Measurements from ENCODE around the gene COL25A1.

Gene COL25A1

DNA sequence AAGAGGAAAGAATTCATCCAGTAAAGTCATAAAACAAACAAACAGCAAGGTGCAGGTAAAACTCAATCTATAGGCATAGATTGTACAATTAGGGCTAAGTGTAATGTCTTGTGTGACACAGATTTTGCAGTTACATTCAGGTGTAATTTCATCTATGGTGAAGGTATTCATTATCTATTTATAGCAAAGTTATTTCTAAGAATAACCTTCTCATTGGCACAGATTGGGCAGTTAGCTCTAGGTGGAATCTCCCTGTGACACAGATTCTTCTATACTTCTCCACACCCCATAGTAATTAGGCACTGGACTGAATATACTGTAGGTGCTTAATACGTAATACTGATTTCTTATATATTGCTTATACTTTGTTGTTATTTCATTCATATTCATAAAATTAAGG, 66.8 kb downstream of the COL25A1 start:
- H3K4me3 ChIP-seq (ENCODE audit: low read length), result no peak overlapping the region
- H3K4me1 ChIP-seq (ENCODE audit: control insufficient read depth, low read depth, low read length), result no peaks in the 10 kb centered on the region
- no peaks in the 10 kb centered on the region for H3K27me3 ChIP-seq (ENCODE audit: control insufficient read depth, insufficient read depth, low read length)
- no peak overlapping the region for H3K27ac ChIP-seq (ENCODE audit: low read length)
- H3K9ac ChIP-seq (ENCODE audit: low read length), result no peak overlapping the region
- H3K36me3 ChIP-seq (ENCODE audit: control insufficient read depth, low read depth, low read length), result no peaks in the 10 kb centered on the region
- H3K9me3 ChIP-seq (ENCODE audit: control insufficient read depth, low read depth, low read length), result no peaks in the 10 kb centered on the region

GRCh38 chr4:109234596-109234995, 67.9 kb downstream of the COL25A1 start:
- Histone ChIP-seq H3K9me3 (ENCODE audit: control insufficient read depth, low read depth, low read length) (no peaks in the 10 kb centered on the region), H3K4me1 (ENCODE audit: control insufficient read depth, low read depth, low read length) (no peaks in the 10 kb centered on the region), H3K27ac (ENCODE audit: low read length) (no peak overlapping the region), H3K4me3 (ENCODE audit: low read length) (no peak overlapping the region), H3K27me3 (ENCODE audit: control insufficient read depth, insufficient read depth, low read length) (no peaks in the 10 kb centered on the region), H3K9ac (ENCODE audit: low read length) (no peak overlapping the region), H3K36me3 (ENCODE audit: control insufficient read depth, low read depth, low read length) (no peaks in the 10 kb centered on the region)

GRCh38 chr4:109233570-109233969, 68.9 kb downstream of the COL25A1 start:
- H3K9me3 ChIP-seq (ENCODE audit: control insufficient read depth, low read depth, low read length), result no peaks in the 10 kb centered on the region
- H3K4me3 ChIP-seq (ENCODE audit: low read length), result no peak overlapping the region
- no peaks in the 10 kb centered on the region for H3K4me1 ChIP-seq (ENCODE audit: control insufficient read depth, low read depth, low read length)
- no peaks in the 10 kb centered on the region for H3K27me3 ChIP-seq (ENCODE audit: control insufficient read depth, insufficient read depth, low read length)
- no peak overlapping the region for H3K9ac ChIP-seq (ENCODE audit: low read length)
- H3K27ac ChIP-seq (ENCODE audit: low read length), result no peak overlapping the region
- no peaks in the 10 kb centered on the region for H3K36me3 ChIP-seq (ENCODE audit: control insufficient read depth, low read depth, low read length)

DNA sequence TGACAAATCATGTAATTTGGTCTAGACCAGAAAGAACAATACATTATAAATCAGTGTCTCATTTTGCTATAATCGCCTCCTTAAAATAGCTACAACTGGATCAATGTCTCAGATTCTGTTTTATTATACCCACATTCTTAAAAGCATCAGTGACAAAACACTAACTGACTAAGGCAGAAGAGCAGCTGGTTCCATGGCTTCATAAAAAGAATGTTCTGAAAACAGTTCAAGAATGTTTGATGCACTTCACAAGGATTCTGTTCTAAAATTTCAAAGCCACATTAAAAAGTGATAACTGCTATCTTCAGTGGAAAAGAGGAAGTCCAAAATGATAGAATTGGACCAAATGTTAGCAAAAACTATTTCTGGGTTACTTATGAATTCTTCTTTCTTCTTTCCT, 69.8 kb downstream of the COL25A1 start:
- no peaks in the 10 kb centered on the region for H3K36me3 ChIP-seq (ENCODE audit: control insufficient read depth, low read depth, low read length)
- H3K27ac ChIP-seq (ENCODE audit: low read length), result no peak overlapping the region
- H3K9ac ChIP-seq (ENCODE audit: low read length), result no peak overlapping the region
- H3K27me3 ChIP-seq (ENCODE audit: control insufficient read depth, insufficient read depth, low read length), result no peaks in the 10 kb centered on the region
- no peaks in the 10 kb centered on the region for H3K4me1 ChIP-seq (ENCODE audit: control insufficient read depth, low read depth, low read length)
- H3K9me3 ChIP-seq (ENCODE audit: control insufficient read depth, low read depth, low read length), result no peaks in the 10 kb centered on the region
- no peak overlapping the region for H3K4me3 ChIP-seq (ENCODE audit: low read length)

DNA sequence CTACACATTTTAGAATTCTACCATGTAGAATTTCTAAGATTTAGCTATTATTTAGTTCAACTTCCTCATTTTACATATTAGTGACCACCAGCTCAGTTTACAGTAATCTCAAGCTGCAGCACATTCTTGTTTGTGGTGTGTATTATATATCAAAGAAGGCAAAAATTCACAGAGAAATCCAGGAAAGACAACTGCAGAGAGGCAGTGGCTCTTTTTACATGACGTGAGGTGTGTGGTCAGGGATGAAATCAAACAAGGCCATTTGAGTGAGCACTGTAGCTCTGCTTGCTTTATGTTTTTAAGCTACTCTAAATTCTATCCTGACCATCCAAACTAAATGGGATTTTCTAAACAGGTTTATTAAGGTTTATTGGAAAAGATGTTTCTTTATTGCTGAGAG, 71.1 kb downstream of the COL25A1 start:
- Histone ChIP-seq H3K4me3 (ENCODE audit: low read length) (no peak overlapping the region), H3K4me1 (ENCODE audit: control insufficient read depth, low read depth, low read length) (no peaks in the 10 kb centered on the region), H3K27ac (ENCODE audit: low read length) (no peak overlapping the region), H3K9ac (ENCODE audit: low read length) (no peak overlapping the region), H3K27me3 (ENCODE audit: control insufficient read depth, insufficient read depth, low read length) (no peaks in the 10 kb centered on the region), H3K9me3 (ENCODE audit: control insufficient read depth, low read depth, low read length) (no peaks in the 10 kb centered on the region), H3K36me3 (ENCODE audit: control insufficient read depth, low read depth, low read length) (no peaks in the 10 kb centered on the region)

GRCh38 chr4:109229028-109229427, 73.4 kb downstream of the COL25A1 start:
- Histone ChIP-seq H3K4me3 (ENCODE audit: low read length) (no peak overlapping the region), H3K27me3 (ENCODE audit: control insufficient read depth, insufficient read depth, low read length) (no peaks in the 10 kb centered on the region), H3K36me3 (ENCODE audit: control insufficient read depth, low read depth, low read length) (no peaks in the 10 kb centered on the region), H3K9me3 (ENCODE audit: control insufficient read depth, low read depth, low read length) (no peaks in the 10 kb centered on the region), H3K4me1 (ENCODE audit: control insufficient read depth, low read depth, low read length) (no peaks in the 10 kb centered on the region), H3K27ac (ENCODE audit: low read length) (no peak overlapping the region), H3K9ac (ENCODE audit: low read length) (no peak overlapping the region)

GRCh38 chr4:109218288-109218687, 84.2 kb downstream of the COL25A1 start:
- Histone ChIP-seq H3K36me3 (ENCODE audit: control insufficient read depth, low read depth, low read length) (no peaks in the 10 kb centered on the region), H3K4me3 (ENCODE audit: low read length) (no peak overlapping the region), H3K4me1 (ENCODE audit: control insufficient read depth, low read depth, low read length) (no peaks in the 10 kb centered on the region), H3K9me3 (ENCODE audit: control insufficient read depth, low read depth, low read length) (no peaks in the 10 kb centered on the region), H3K27me3 (ENCODE audit: control insufficient read depth, insufficient read depth, low read length) (no peaks in the 10 kb centered on the region), H3K9ac (ENCODE audit: low read length) (no peak overlapping the region), H3K27ac (ENCODE audit: low read length) (no peak overlapping the region)

DNA sequence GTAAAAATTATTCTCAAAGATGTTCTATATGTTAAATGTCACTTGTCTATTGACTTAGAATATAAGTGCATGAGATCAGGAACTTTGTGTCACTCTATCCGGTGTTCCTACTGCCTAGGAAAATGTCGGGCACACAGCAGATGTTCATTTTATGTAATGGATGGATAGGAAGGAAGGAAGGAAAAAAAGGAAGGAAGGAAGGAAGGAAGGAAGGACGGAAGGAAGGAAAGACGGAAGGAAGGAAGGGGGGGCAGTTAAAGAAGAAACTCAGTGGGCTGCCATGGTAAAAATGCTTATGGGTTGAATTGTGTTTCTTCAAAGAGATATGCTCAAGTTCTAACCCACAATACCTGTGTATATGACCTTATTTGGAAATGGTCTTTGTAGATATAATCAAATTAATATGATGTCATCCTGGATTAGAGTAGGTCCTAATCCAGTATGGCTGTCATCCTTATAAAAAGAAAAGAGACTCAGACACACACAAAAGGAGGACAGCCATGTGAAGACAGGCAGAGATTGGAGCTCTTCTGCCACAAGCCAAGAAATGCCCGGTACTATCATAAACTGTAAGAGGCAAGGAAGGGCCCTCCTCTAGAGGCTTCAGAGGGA, 86.3 kb downstream of the COL25A1 start:
- Histone ChIP-seq H3K4me1 (ENCODE audit: control insufficient read depth, low read depth, low read length) (no peaks in the 10 kb centered on the region), H3K36me3 (ENCODE audit: control insufficient read depth, low read depth, low read length) (no peaks in the 10 kb centered on the region), H3K27ac (ENCODE audit: low read length) (no peak overlapping the region), H3K4me3 (ENCODE audit: low read length) (no peak overlapping the region), H3K9ac (ENCODE audit: low read length) (no peak overlapping the region), H3K9me3 (ENCODE audit: control insufficient read depth, low read depth, low read length) (no peaks in the 10 kb centered on the region), H3K27me3 (ENCODE audit: control insufficient read depth, insufficient read depth, low read length) (no peaks in the 10 kb centered on the region)

DNA sequence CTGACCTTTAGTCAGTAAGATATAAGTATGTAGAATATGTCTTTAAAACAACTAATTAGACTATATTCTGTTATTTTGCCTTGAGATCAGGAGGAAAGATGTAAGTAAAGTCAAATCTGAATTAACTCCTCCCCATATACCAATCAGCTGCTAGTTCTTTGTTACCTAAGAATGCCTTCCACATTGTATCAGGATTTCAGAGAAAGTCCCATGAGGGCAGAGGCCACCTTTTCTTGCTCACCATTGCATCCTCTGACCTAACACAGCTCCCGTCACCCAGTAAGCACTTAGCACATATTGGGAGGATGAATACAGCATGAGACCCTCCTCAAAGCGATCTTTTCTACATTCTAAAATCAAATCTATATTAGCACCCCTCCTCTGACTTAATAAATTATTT, 87.0 kb downstream of the COL25A1 start:
- H3K36me3 ChIP-seq (ENCODE audit: control insufficient read depth, low read depth, low read length), result no peaks in the 10 kb centered on the region
- no peak overlapping the region for H3K27ac ChIP-seq (ENCODE audit: low read length)
- H3K4me3 ChIP-seq (ENCODE audit: low read length), result no peak overlapping the region
- H3K9me3 ChIP-seq (ENCODE audit: control insufficient read depth, low read depth, low read length), result no peaks in the 10 kb centered on the region
- H3K27me3 ChIP-seq (ENCODE audit: control insufficient read depth, insufficient read depth, low read length), result no peaks in the 10 kb centered on the region
- no peaks in the 10 kb centered on the region for H3K4me1 ChIP-seq (ENCODE audit: control insufficient read depth, low read depth, low read length)
- no peak overlapping the region for H3K9ac ChIP-seq (ENCODE audit: low read length)

DNA sequence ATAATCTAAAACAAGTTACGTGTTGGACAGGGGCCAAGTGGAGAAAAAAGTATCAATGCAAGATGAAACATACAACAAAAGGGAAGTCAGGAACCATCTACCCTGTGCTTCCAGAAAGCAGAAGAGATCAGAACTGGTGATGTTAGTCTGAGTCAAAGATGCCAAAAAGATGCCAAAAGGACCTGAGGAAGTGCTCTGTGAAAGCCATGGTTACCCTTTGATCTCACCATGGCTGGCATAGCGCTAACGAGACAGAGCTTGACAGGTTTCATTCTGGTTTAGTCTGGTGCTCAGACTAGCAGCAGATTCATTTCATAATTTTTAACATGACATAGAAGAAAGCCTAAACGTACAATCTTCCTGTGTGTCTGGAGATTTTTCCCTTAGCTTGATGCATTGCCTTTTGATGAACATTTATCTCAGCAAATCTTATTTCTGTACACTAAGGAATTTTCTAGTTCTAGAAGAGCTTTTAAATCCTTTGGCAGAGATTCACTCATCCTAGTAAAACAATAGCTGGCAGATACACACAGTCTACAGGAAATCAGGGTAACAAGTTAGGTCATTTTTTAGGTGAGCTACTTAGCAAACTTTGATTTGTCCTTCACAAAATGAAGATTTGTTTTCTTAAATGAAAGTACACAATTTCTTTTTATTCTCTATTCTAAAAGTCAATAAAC, 87.7 kb downstream of the COL25A1 start:
- Histone ChIP-seq H3K9me3 (ENCODE audit: control insufficient read depth, low read depth, low read length) (no peaks in the 10 kb centered on the region), H3K9ac (ENCODE audit: low read length) (no peak overlapping the region), H3K4me1 (ENCODE audit: control insufficient read depth, low read depth, low read length) (no peaks in the 10 kb centered on the region), H3K27me3 (ENCODE audit: control insufficient read depth, insufficient read depth, low read length) (no peaks in the 10 kb centered on the region), H3K27ac (ENCODE audit: low read length) (no peak overlapping the region), H3K4me3 (ENCODE audit: low read length) (no peak overlapping the region), H3K36me3 (ENCODE audit: control insufficient read depth, low read depth, low read length) (no peaks in the 10 kb centered on the region)

DNA sequence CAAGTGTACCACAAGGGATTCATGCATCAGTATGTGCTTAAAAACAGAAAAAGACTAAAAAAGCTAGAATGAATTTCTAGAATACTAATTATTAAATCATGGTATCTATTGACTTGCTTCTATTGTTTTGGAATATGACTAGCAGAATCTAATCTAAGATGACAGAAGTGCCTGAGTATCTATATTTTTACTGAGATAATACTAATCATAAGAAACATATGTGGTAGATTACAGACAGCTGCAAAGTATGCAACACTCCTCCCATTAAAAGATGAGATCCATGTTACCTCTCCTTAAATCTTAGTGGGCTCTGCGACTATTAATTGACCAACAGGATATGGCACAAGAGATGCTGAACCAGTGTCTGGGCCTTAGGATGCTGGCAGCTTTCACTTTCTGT, 89.4 kb downstream of the COL25A1 start:
- H3K9ac ChIP-seq (ENCODE audit: low read length), result no peak overlapping the region
- H3K27ac ChIP-seq (ENCODE audit: low read length), result no peak overlapping the region
- H3K27me3 ChIP-seq (ENCODE audit: control insufficient read depth, insufficient read depth, low read length), result no peaks in the 10 kb centered on the region
- no peaks in the 10 kb centered on the region for H3K9me3 ChIP-seq (ENCODE audit: control insufficient read depth, low read depth, low read length)
- no peaks in the 10 kb centered on the region for H3K36me3 ChIP-seq (ENCODE audit: control insufficient read depth, low read depth, low read length)
- H3K4me3 ChIP-seq (ENCODE audit: low read length), result no peak overlapping the region
- no peaks in the 10 kb centered on the region for H3K4me1 ChIP-seq (ENCODE audit: control insufficient read depth, low read depth, low read length)

- Histone ChIP-seq H3K36me3 (ENCODE audit: control insufficient read depth, low read depth, low read length) (no peaks in the 10 kb centered on the region), H3K27ac (ENCODE audit: low read length) (no peak overlapping the region), H3K4me1 (ENCODE audit: control insufficient read depth, low read depth, low read length) (peaks cover 5% of the 10 kb centered on the region), H3K27me3 (ENCODE audit: control insufficient read depth, insufficient read depth, low read length) (no peaks in the 10 kb centered on the region), H3K4me3 (ENCODE audit: low read length) (no peak overlapping the region), H3K9ac (ENCODE audit: low read length) (no peak overlapping the region), H3K9me3 (ENCODE audit: control insufficient read depth, low read depth, low read length) (no peaks in the 10 kb centered on the region)
These were observed 90.8 kb downstream of the COL25A1 start for GRCh38 chr4:109211671-109212070.
